GM19035 (cell line): ENCODE data around the gene C19orf12.
A peak's percentile ranks its signal among the peaks of the same experiment; 100 is the strongest.

Experiments used
- ATAC-seq: cut with Tn5 transposase; IDR thresholded peaks from one replicate; pipeline ENCODE4 v1.9.1; 2021; ENCODE audit not compliant: unreplicated experiment

C19orf12 gene

GRCh38 chr19:29697523-29698261, 17.4 kb downstream of the C19orf12 start:
- no peak for ATAC-seq

DNA sequence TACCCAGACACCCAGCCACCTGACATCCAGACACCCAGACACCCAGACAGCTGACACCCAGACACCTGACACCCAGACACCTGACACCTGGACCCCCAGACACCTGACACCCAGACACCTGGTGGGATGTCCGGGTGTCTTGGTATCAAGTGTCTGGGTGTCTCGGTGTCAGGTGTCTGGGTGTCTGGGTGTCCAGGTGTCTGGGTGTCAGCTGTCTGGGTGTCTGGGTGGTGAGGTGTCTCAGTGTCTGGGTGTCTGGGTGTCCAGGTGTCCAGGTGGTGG, 18.6 kb downstream of the C19orf12 start:
- ATAC-seq, result no peak

GRCh38 chr19:29695765-29696564, 19.1 kb downstream of the C19orf12 start:
- no peak for ATAC-seq

DNA sequence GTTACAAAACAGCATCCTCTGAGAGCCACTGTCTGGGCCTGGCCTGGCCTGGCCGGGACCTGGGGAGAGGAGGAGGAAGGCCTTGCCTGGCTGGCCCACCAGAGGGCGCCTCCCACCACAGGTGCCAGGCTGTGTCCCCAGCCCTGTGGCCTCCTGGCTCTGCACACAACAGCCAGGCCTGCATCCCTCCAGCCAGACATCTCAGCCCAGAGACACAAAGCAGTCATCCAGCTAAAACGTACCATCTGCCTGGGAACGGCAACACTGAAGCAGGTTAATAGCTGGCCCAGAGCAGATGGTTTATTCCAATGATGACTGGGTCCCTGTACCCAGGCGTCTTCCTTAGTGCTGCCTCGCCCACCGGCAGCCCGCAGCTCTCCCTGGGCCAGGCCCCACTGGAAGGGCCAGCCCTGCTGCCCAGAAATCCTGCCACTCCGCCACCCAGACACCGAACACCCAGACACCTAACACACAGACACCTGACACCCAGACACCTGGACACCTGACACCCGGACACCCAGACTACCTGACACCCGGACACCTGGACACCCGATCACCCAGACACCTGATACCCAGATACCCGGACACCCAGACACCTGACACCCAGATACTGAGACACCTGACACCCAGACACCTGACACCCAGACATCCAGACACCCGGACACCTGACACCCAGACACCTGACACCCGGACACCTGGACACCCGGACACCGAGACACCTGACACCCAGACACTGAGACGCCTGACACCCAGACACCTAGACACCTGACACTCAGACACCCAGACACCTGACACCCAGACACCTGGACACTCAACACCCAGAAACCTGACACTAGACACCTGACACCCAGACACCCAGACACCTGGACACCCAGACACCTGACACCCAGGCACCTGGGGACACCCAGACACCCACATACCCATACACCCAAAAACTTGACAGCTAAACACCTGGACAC, 20.1 kb downstream of the C19orf12 start:
- peak; percentile 82 for ATAC-seq

DNA sequence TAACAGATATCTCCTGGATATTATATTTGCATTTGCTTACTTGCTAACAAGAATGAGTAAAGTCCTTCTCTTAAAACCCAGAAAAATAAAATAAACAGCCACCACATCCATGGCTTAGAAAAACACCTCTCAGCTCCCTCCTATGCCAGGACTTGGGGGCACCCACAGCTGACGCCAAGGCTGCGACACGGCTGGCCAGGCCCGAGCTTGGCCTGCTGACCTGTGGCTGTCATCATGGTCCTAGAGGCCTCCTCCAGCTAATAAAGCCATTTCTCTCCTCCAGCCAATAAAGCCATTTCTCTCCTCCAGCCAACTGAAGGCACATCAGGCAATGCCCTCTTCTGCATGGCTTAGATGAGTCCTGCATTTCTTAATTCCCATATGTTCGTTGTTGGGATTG, 20.9 kb downstream of the C19orf12 start:
- no peak for ATAC-seq

DNA sequence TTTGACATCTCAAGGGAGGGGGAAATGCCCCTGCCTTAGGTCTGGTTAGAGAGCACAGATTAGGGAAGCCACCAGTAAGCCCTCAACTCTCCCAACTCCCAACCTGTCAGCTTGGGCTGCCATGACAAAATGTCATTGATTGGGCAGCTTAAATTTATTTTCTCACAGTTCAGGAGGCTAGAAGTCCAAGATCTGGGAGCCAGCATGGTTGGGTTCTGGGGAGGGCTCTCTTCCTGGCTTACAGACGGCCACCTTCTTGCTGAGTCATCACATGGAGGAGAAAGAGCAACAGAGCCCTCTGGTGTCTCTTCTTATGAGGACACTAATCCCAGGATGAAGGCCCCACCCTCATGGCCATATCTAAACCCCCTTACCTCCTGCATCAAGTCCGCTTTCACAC, 24.2 kb downstream of the C19orf12 start:
- no peak for ATAC-seq

GRCh38 chr19:29687897-29688728, 26.9 kb downstream of the C19orf12 start:
- ATAC-seq, result no peak

GRCh38 chr19:29687244-29687896, 27.7 kb downstream of the C19orf12 start:
- ATAC-seq, result no peak

- no peak for ATAC-seq
Measured at GRCh38 chr19:29686285-29686805, 28.7 kb downstream of the C19orf12 start.

- no peak for ATAC-seq
Measured at GRCh38 chr19:29685326-29685725, 29.7 kb downstream of the C19orf12 start.

DNA sequence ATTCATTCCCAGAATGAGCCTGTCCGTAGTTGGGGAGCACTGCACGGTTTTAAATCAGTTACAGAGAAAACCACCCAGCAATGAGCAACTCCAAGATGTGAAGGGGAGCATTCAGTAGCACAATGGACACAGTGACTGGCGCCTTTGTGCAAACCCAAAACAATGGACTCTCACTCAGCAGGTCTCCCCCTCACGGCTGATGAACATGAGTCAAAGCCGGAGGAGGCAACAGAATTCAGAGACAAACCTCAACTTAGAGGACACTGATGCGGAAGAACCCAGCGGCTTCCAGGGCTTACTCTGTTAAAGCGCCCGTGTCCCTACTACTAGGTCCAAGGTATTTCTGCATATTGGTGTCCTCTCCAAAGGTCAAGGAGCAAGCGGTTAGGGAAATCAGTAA, 32.1 kb downstream of the C19orf12 start:
- ATAC-seq, result no peak

DNA sequence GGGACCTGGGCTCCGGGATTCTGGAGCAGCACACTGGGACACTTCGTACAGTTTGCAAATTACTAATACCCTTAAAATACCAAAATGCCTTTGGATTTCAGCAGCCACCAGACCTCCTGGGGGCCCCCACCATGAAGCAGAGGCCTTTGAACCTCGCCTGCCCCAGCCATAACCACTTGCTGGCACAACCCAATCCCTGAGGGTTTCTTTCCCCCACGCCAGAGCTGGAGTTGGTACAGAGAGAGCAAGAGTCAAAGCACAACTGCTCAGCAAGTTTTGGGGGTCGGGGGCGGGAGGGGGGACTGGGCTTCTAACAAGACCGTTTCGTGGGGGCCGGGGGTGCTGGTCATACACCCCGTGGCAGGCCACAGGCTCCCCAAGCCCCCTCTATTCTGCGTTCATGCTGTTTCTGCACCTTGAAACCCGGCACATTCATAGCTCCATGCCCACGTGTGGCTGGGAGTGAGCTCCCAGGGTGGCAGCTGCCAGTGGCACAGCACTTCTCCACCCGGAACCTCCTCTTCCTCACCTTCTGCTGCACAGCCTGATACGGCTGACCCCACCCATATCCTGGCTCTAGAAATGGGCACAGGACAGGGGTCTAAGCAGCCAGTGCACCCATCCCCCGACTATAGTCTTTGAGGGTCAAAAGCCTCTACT, 32.7 kb downstream of the C19orf12 start:
- no peak for ATAC-seq

GRCh38 chr19:29681422-29682235, 33.4 kb downstream of the C19orf12 start:
- no peak for ATAC-seq

GRCh38 chr19:29680937-29681336, 34.1 kb downstream of the C19orf12 start:
- ATAC-seq, result no peak

DNA sequence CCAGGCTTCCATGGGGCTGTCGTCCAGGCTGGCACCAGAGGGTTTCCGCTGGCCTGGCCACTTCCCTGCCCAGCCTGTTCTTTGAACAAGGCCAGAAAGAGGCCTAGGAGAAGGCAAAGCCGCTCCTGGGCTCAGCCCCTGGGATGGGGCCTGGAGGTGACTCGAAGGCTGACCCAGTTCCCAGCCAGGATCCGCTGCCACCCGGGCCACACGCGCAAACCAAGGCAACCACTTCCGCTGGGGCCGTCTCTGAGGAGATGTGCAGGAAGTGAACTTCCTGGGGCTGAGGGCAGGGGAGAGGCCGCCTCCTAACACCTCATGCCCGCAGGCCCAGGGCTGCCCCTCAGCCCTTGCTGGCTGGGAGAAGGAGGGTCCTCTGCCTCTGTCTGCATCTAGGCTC, 34.6 kb downstream of the C19orf12 start:
- ATAC-seq, result peak; percentile 80

- ATAC-seq, result no peak
Measured at GRCh38 chr19:29679598-29680210, 35.4 kb downstream of the C19orf12 start.

- ATAC-seq, result no peak
Measured at GRCh38 chr19:29678484-29679106, 36.5 kb downstream of the C19orf12 start.
